CD4-positive, alpha-beta T cell (primary cell): ENCODE data around the gene PM20D1. TPM values are rescaled to one million over a fixed set of nuclear protein-coding genes. Genes with fewer than 3 reads are reported as not detected.

Experiments used
- ATAC-seq: fragments of 200-7000 bp; cut with Tn5 transposase; one replicate; pipeline ENCODE4 v1.10.0; 2022; ENCODE audit warnings: mild to moderate bottlenecking; ENCODE audit not compliant: poor library complexity
- CTCF ChIA-PET: fragments of 350-600 bp; sonication (Branson Sonifier 250); formaldehyde crosslinking; loops from one replicate; lab custom pipeline; 2021; ENCODE audit warnings: antibody characterized with exemption, inconsistent platforms; lab: Charles Lee
- POLR2A ChIA-PET: fragments of 350-600 bp; sonication (Branson Sonifier 250); formaldehyde crosslinking; loops from one replicate; lab custom pipeline; 2021; ENCODE audit warnings: antibody characterized with exemption, inconsistent platforms; lab: Charles Lee
- DNase-seq, 14 experiments: peaks; one replicate each; pipeline ENCODE4 v3.0.0-alpha.2; 2013 to 2020; ENCODE audit warnings: mixed read lengths in 2 of 14
- H3K27ac ChIP-seq, 2 donors: one replicate each; pipeline versions ENCODE4 v1.5.1 to v1.7.0; 2013; ENCODE audit warnings: low read length in 2 of 2, low read depth in 1 of 2, mild to moderate bottlenecking in 1 of 2
- H3K27me3 ChIP-seq, 2 experiments: 1 replicate in 1 of 2; 2 replicates in 1 of 2; pipeline versions ENCODE4 v1.6.1 to v1.7.0; 2013; ENCODE audit warnings: low read length in 2 of 2, control low read depth in 1 of 2, mild to moderate bottlenecking in 1 of 2, moderate library complexity in 1 of 2; ENCODE audit not compliant: insufficient read depth in 2 of 2, control insufficient read depth in 1 of 2
- H3K36me3 ChIP-seq: one replicate; pipeline ENCODE4 v1.6.1; 2013; ENCODE audit warnings: low read length, control low read depth; ENCODE audit not compliant: insufficient read depth
- H3K4me1 ChIP-seq: one replicate; pipeline ENCODE4 v1.6.1; 2013; ENCODE audit warnings: low read length, control low read depth; ENCODE audit not compliant: insufficient read depth
- H3K4me3 ChIP-seq: one replicate; pipeline ENCODE4 v1.5.1; 2013; ENCODE audit warnings: mild to moderate bottlenecking, low read length, moderate library complexity
- H3K9me3 ChIP-seq, 2 experiments: 1 replicate in 1 of 2; 2 replicates in 1 of 2; pipeline versions ENCODE4 v1.6.1 to v1.7.0; 2013; ENCODE audit warnings: low read length in 2 of 2, mild to moderate bottlenecking in 2 of 2, control low read depth in 1 of 2, moderate library complexity in 1 of 2; ENCODE audit not compliant: control insufficient read depth in 1 of 2, insufficient read depth in 1 of 2
- H3K27ac Mint-ChIP-seq: one replicate; pipeline ENCODE4 v1.8.0; 2020; ENCODE audit warnings: mixed read lengths
- H3K27me3 Mint-ChIP-seq: one replicate; pipeline ENCODE4 v1.8.0; 2021; ENCODE audit warnings: mixed read lengths
- H3K36me3 Mint-ChIP-seq: one replicate; pipeline ENCODE4 v1.8.0; 2021; ENCODE audit warnings: low read depth, mixed read lengths
- H3K4me1 Mint-ChIP-seq: one replicate; pipeline ENCODE4 v1.8.0; 2021; ENCODE audit warnings: low read depth, mixed read lengths
- H3K4me3 Mint-ChIP-seq: one replicate; pipeline ENCODE4 v1.8.0; 2020; ENCODE audit warnings: mild to moderate bottlenecking, mixed read lengths
- H3K9me3 Mint-ChIP-seq: one replicate; pipeline ENCODE4 v1.8.0; 2020; ENCODE audit warnings: mixed read lengths
- intact Hi-C, 2 experiments: fragments of 100-400 bp; cut with DNase I in 1 of 2; cut with micrococcal nuclease in 1 of 2; formaldehyde crosslinking; loops; one replicate each; pipeline versions ENCODE4 v1.15.1 to v1.9.0; 2023 to 2025; cut with DNase I, micrococcal nuclease
- total RNA-seq, 174 experiments: library from RNA in 2 of 174; stranded (reverse) in 2 of 174; gene quantifications; one replicate each; pipeline ENCODE4 v1.2.3 and lab custom pipeline; 2021 to 2026
- TF ChIP-seq, protein P1 (sequence below): fragments of 200-600 bp; IDR thresholded peaks from one replicate; pipeline ENCODE4 v1.8.0; 2022; ENCODE audit warnings: antibody characterized with exemption, mild to moderate bottlenecking

PM20D1 gene
- total RNA-seq, 2 experiments from 2014 or later = 1.2 to 1.4 TPM

DNA sequence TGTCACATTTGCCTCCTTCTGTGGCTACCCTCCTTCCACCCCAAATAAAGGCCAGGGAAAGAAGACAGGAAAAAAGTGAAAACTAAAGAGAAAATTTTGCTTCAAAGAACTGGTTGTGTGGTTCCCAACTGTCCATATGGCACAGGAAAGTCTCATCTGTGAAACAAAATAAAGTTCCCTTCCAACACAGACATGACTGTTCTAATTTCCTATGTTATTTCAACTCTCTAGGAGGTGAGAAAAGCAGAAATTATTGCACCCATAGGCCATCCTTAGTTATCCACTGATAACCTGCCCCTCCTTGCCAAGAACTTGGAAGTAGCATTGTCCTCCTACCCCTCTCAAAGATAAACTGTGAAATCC, 66.5 kb downstream of the PM20D1 start:
- no peak overlapping the region for H3K4me3 ChIP-seq
- no peak overlapping the region for H3K27ac Mint-ChIP-seq
- no peak for ATAC-seq
- H3K27ac ChIP-seq = no peak overlapping the region
- no peaks in the 10 kb centered on the region for H3K36me3 Mint-ChIP-seq
- no peaks in the 10 kb centered on the region for H3K27me3 ChIP-seq
- ChIA-PET POLR2A (no interaction called here), CTCF (interaction anchor here (0.7 to 1.6 kb wide), 2 partner anchors 8 to 125 kb away, joined by 4 read pairs; no protein-coding TSS in a partner anchor)
- intact Hi-C loops = loop anchor here (2.0 to 5.0 kb wide), 2 partner anchors 125 to 191 kb away; no protein-coding TSS in a partner anchor
- H3K4me3 Mint-ChIP-seq = no peak overlapping the region
- TF ChIP-seq, protein P1, sequence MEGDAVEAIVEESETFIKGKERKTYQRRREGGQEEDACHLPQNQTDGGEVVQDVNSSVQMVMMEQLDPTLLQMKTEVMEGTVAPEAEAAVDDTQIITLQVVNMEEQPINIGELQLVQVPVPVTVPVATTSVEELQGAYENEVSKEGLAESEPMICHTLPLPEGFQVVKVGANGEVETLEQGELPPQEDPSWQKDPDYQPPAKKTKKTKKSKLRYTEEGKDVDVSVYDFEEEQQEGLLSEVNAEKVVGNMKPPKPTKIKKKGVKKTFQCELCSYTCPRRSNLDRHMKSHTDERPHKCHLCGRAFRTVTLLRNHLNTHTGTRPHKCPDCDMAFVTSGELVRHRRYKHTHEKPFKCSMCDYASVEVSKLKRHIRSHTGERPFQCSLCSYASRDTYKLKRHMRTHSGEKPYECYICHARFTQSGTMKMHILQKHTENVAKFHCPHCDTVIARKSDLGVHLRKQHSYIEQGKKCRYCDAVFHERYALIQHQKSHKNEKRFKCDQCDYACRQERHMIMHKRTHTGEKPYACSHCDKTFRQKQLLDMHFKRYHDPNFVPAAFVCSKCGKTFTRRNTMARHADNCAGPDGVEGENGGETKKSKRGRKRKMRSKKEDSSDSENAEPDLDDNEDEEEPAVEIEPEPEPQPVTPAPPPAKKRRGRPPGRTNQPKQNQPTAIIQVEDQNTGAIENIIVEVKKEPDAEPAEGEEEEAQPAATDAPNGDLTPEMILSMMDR = no peak
- no peaks in the 10 kb centered on the region for H3K9me3 Mint-ChIP-seq
- H3K27me3 Mint-ChIP-seq = no peaks in the 10 kb centered on the region
- no peaks in the 10 kb centered on the region for H3K36me3 ChIP-seq
- peaks cover 7% of the 10 kb centered on the region for H3K4me1 Mint-ChIP-seq
- H3K4me1 ChIP-seq = peaks cover 8% of the 10 kb centered on the region
- DNase-seq = no peak
- H3K9me3 ChIP-seq = no peaks in the 10 kb centered on the region

DNA sequence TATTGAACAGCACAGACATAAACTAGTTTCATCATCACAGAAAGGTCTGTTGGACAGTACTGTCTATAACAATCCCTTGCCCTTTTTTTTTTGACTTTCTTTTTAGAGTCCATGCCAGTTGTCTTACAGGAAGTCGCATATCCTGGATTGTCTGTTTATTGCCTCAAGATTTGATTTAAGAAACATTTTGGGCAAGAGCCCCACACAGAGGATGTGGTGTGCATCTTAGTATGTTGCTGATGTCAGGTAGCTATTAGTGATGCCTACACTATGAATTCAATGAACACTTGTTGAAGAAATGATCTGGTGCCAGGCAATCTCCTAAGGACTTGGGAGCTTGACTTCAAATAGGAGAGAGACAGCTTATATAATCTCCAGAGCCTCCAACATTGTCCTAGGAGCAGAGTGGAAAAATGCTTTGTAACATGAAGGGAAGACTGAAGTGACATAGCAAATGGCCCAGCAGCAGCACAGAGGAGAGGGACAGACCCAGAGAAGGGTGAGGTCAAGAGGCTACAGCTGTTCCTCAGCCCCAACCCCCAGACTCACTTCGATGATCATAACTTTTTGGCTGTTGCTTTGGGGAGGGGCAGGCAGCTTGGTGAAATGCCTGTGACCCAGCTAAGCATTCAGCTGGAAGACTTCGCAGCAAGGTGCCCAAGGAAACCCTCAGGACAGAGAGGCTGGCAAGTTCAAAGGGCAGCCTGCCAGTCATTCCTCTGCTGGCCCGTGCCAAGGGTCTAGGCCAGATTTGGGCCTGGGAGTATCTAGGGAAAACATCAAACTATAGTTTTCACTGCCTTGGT, 67.1 kb downstream of the PM20D1 start:
- H3K4me3 Mint-ChIP-seq = no peak overlapping the region
- TF ChIP-seq, protein P1 = no peak
- no peak overlapping the region for H3K27ac ChIP-seq
- no peaks in the 10 kb centered on the region for H3K27me3 ChIP-seq
- DNase-seq (peak in 3 of 14 experiments; percentile 31 to 54 (median 34)), ATAC-seq (peak; percentile 81)
- H3K9me3 ChIP-seq = no peaks in the 10 kb centered on the region
- H3K27ac Mint-ChIP-seq = no peak overlapping the region
- no peaks in the 10 kb centered on the region for H3K27me3 Mint-ChIP-seq
- peaks cover 8% of the 10 kb centered on the region for H3K4me1 ChIP-seq
- intact Hi-C loops = loop anchor here (1.0 to 5.0 kb wide), 3 partner anchors 72 to 191 kb away; no protein-coding TSS in a partner anchor
- no peak overlapping the region for H3K4me3 ChIP-seq
- H3K36me3 ChIP-seq = no peaks in the 10 kb centered on the region
- H3K4me1 Mint-ChIP-seq = peaks cover 7% of the 10 kb centered on the region
- ChIA-PET CTCF (interaction anchor here (0.7 to 2.1 kb wide), 6 partner anchors 9 to 195 kb away, joined by 3 to 8 read pairs (median 4); no protein-coding TSS in a partner anchor), POLR2A (interaction anchor here (0.5 to 1.7 kb wide), 5 partner anchors 8 to 191 kb away, joined by 3 to 7 read pairs (median 4); partner anchors contain the start of gene NUCKS1)
- H3K9me3 Mint-ChIP-seq = no peaks in the 10 kb centered on the region
- no peaks in the 10 kb centered on the region for H3K36me3 Mint-ChIP-seq

DNA sequence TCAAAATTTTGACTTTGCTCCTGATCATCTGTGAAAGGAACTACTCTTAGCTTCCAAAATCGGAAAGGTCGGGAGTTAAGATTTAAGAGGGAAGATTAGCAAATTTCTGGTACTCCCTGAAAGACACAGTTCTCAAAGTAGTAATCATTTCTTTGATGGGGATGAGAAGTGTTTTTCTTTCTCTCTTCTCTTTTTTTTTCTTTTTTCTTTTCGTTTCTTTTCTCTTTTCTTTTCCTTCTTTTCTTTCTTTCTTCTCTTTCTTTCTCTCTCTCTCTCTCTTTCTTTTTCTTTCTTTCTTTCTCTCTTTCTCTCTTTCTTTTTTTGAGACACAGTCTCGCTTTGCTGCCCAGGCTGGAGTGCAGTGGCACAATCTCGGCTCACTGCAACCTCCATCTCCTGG, 69.6 kb downstream of the PM20D1 start:
- ATAC-seq = no peak
- Mint-ChIP-seq H3K9me3 (no peaks in the 10 kb centered on the region), H3K36me3 (peaks cover 2% of the 10 kb centered on the region), H3K27me3 (no peaks in the 10 kb centered on the region), H3K4me3 (no peak overlapping the region), H3K27ac (no peak overlapping the region), H3K4me1 (peaks cover 21% of the 10 kb centered on the region)
- intact Hi-C loops = loop anchor here in 1 of 2 experiments (5.0 kb wide), 1 partner anchor 188 kb away; no protein-coding TSS in a partner anchor
- H3K9me3 ChIP-seq = no peaks in the 10 kb centered on the region
- no peak overlapping the region for H3K4me3 ChIP-seq
- no peaks in the 10 kb centered on the region for H3K27me3 ChIP-seq
- peaks cover 11% of the 10 kb centered on the region for H3K4me1 ChIP-seq
- H3K36me3 ChIP-seq = no peaks in the 10 kb centered on the region
- CTCF ChIA-PET = no interaction called here
- TF ChIP-seq, protein P1 = peak; percentile 18
- POLR2A ChIA-PET = no interaction called here
- H3K27ac ChIP-seq = no peak overlapping the region
- no peak for DNase-seq

Other genes with a start within 250 kb of the PM20D1 start
- 100 to 1,000 TPM; 145 to 154 TPM for gene ELK4, start 218.1 kb downstream of the PM20D1 start, total RNA-seq
- gene SLC45A3, start 169.6 kb downstream of the PM20D1 start, total RNA-seq = under 1 TPM in 1 of 2 experiments, not detected in 1; 0.11 TPM
- gene NUCKS1, start 100.0 kb downstream of the PM20D1 start, total RNA-seq = 10 to 100 TPM; 80.6 to 84.7 TPM
- gene RAB29, start 74.7 kb downstream of the PM20D1 start, total RNA-seq = 10 to 100 TPM; 11.7 to 11.8 TPM
- 10 to 100 TPM; 23.8 to 26.4 TPM for gene SLC41A1, start 36.9 kb downstream of the PM20D1 start, total RNA-seq
- not detected for gene SLC26A9, start 93.3 kb upstream of the PM20D1 start, total RNA-seq
- under 1 TPM in 1 of 2 experiments, not detected in 1; 0.08 TPM for gene RAB7B, start 153.3 kb upstream of the PM20D1 start, total RNA-seq
- gene CTSE, start 173.8 kb upstream of the PM20D1 start, total RNA-seq = not detected
- gene RHEX, start 203.0 kb upstream of the PM20D1 start, total RNA-seq = not detected